Naive B cell (primary cell): ENCODE data around the gene TBC1D32. TPM values are rescaled to one million over a fixed set of nuclear protein-coding genes. Genes with fewer than 3 reads are reported as not detected.
A peak's percentile ranks its signal among the peaks of the same experiment; 100 is the strongest.
"Not testable (repeated sequence)": the region's sequence is repeated elsewhere in the genome, so short reads cannot be mapped to it uniquely, and the experiment has no call there.

Experiments used
- ATAC-seq, 2 donors: fragments of 150-1000 bp; cut with Tn5 transposase; 2 replicates each; pipeline ENCODE4 v1.10.0; 2021; ENCODE audit warnings: low read depth in 2 of 2, mild to moderate bottlenecking in 2 of 2, moderate library complexity in 2 of 2
- DNase-seq: peaks from one replicate; pipeline ENCODE4 v3.0.0; 2022
- H3K27ac Mint-ChIP-seq, 6 donors: one replicate each; pipeline ENCODE4 v1.8.0; 2020 to 2022; ENCODE audit warnings: mild to moderate bottlenecking in 6 of 6, mixed read lengths in 6 of 6, moderate library complexity in 5 of 6, inconsistent platforms in 2 of 6
- H3K27me3 Mint-ChIP-seq, 3 donors: one replicate each; pipeline ENCODE4 v1.8.0; 2021 to 2022; ENCODE audit warnings: mixed read lengths in 3 of 3, mild to moderate bottlenecking in 1 of 3
- H3K36me3 Mint-ChIP-seq, 2 donors: one replicate each; pipeline ENCODE4 v1.8.0; 2020 to 2022; ENCODE audit warnings: mixed read lengths in 2 of 2, inconsistent platforms in 1 of 2, mild to moderate bottlenecking in 1 of 2
- H3K4me1 Mint-ChIP-seq, 3 donors: one replicate each; pipeline ENCODE4 v1.8.0; 2020 to 2022; ENCODE audit warnings: mixed read lengths in 3 of 3, inconsistent platforms in 1 of 3, mild to moderate bottlenecking in 1 of 3, moderate library complexity in 1 of 3
- H3K4me3 Mint-ChIP-seq, 8 donors: one replicate each; pipeline ENCODE4 v1.8.0; 2020 to 2022; ENCODE audit warnings: mild to moderate bottlenecking in 8 of 8, mixed read lengths in 8 of 8, moderate library complexity in 8 of 8, inconsistent platforms in 2 of 8
- H3K9me3 Mint-ChIP-seq, 7 donors: one replicate each; pipeline ENCODE4 v1.8.0; 2020 to 2022; ENCODE audit warnings: mixed read lengths in 7 of 7, mild to moderate bottlenecking in 5 of 7, inconsistent platforms in 2 of 7, moderate library complexity in 1 of 7
- polyA plus RNA-seq, 6 donors: library from polyadenylated mRNA; unstranded; fragments of 300-500 nt; fragmentation: Illumina TruSeq; gene quantifications; one replicate each; pipeline ENCODE4 v1.2.3, GENCODE V29; 2021; ENCODE audit warnings: low read depth in 6 of 6

Gene TBC1D32
- polyA plus RNA-seq, 6 donors from 2014 or later, result 1.2 to 6.0 (median 3.7) TPM

DNA sequence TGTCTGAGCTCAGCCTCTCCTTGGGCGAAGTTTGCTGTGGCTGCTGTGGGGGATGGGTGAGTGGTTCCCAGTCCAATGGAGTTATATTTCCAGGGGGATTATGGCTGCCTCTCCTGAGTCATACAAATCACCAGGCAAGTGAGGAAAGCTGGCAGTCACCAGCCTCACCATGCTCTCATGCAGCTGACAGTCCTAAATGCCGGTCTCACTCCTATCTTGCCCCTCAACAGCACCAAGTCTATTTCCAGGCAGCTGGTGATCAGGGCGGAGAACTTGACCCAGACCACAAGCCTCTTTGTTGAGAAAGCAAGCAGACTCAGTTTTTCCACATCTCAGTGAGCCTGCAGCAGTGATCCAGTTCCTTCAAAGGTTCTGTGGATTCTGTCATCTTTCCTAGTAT, 98.9 kb downstream of the TBC1D32 start:
- Mint-ChIP-seq H3K4me1 (no peaks in the 10 kb centered on the region), H3K27ac (no peak overlapping the region), H3K36me3 (peaks cover 19 to 41% of the 10 kb centered on the region in 2 donors), H3K4me3 (no peak overlapping the region), H3K27me3 (no peaks in the 10 kb centered on the region), H3K9me3 (peaks cover 0 to 10% (median 0%) of the 10 kb centered on the region in 7 donors)
- DNase-seq (no peak), ATAC-seq (no peak)

- ATAC-seq (no peak), DNase-seq (no peak)
- no peaks in the 10 kb centered on the region for H3K27me3 Mint-ChIP-seq
- peak overlapping the region in 1 of 6 donors; percentile 3 for H3K27ac Mint-ChIP-seq
- no peaks in the 10 kb centered on the region for H3K4me1 Mint-ChIP-seq
- H3K4me3 Mint-ChIP-seq, result no peak overlapping the region
- H3K9me3 Mint-ChIP-seq, result peaks cover 0 to 2% (median 1%) of the 10 kb centered on the region in 7 donors
- H3K36me3 Mint-ChIP-seq, result peaks cover 22 to 26% of the 10 kb centered on the region in 2 donors
Measured at GRCh38 chr6:121223930-121224329, 110.3 kb downstream of the TBC1D32 start.

DNA sequence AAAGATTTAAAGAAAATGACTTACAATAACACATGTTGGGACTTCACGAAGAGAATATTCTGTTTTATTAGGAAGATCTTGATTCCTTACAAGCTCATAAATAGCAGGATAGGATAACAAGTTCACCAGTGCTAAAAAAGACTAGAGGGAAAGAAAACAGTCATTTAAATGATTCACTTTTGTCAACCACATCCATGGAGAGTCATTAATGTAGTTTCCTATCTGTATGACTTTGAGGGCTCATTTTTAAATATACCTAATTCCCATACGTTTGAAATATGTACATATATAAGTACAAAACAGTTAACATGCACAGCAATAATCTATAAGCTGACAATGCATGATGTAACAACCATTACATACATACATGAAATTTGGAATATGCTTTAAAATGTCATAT, 111.1 kb downstream of the TBC1D32 start:
- H3K36me3 Mint-ChIP-seq, result peaks cover 27 to 30% of the 10 kb centered on the region in 2 donors
- H3K9me3 Mint-ChIP-seq, result peaks cover 0 to 6% (median 2%) of the 10 kb centered on the region in 7 donors
- ATAC-seq (no peak), DNase-seq (no peak)
- H3K27me3 Mint-ChIP-seq, result no peaks in the 10 kb centered on the region
- H3K27ac Mint-ChIP-seq, result no peak overlapping the region
- H3K4me1 Mint-ChIP-seq, result no peaks in the 10 kb centered on the region
- no peak overlapping the region for H3K4me3 Mint-ChIP-seq

GRCh38 chr6:121222656-121223055, 111.6 kb downstream of the TBC1D32 start:
- Mint-ChIP-seq H3K4me3 (no peak overlapping the region), H3K36me3 (peaks cover 33 to 35% of the 10 kb centered on the region in 2 donors), H3K27me3 (no peaks in the 10 kb centered on the region), H3K4me1 (no peaks in the 10 kb centered on the region), H3K27ac (no peak overlapping the region), H3K9me3 (peaks cover 2 to 11% (median 5%) of the 10 kb centered on the region in 7 donors)
- no peak for DNase-seq
- no peak for ATAC-seq

- H3K36me3 Mint-ChIP-seq, result peaks cover 75 to 84% of the 10 kb centered on the region in 2 donors
- H3K4me1 Mint-ChIP-seq, result no peaks in the 10 kb centered on the region
- H3K27ac Mint-ChIP-seq, result no peak overlapping the region
- ATAC-seq (no peak), DNase-seq (no peak)
- H3K27me3 Mint-ChIP-seq, result no peaks in the 10 kb centered on the region
- H3K4me3 Mint-ChIP-seq, result no peak overlapping the region
- peaks cover 18 to 51% (median 35%) of the 10 kb centered on the region in 7 donors for H3K9me3 Mint-ChIP-seq
Measured at GRCh38 chr6:121216928-121217327, 117.4 kb downstream of the TBC1D32 start.

GRCh38 chr6:121213341-121213740, 120.9 kb downstream of the TBC1D32 start:
- H3K36me3 Mint-ChIP-seq, result peaks cover 66 to 68% of the 10 kb centered on the region in 2 donors
- peaks cover 17 to 49% (median 37%) of the 10 kb centered on the region in 7 donors for H3K9me3 Mint-ChIP-seq
- not testable (repeated sequence) for ATAC-seq

GRCh38 chr6:121210943-121211342, 123.3 kb downstream of the TBC1D32 start:
- Mint-ChIP-seq H3K4me3 (no peak overlapping the region), H3K36me3 (peaks cover 49 to 51% of the 10 kb centered on the region in 2 donors), H3K27me3 (no peaks in the 10 kb centered on the region), H3K27ac (no peak overlapping the region), H3K9me3 (peaks cover 12 to 34% (median 25%) of the 10 kb centered on the region in 7 donors), H3K4me1 (no peaks in the 10 kb centered on the region)
- ATAC-seq (no peak), DNase-seq (no peak)

More at GRCh38 chr6:121213341-121213740, 120.9 kb downstream of the TBC1D32 start:
- not testable (repeated sequence) for H3K4me3 Mint-ChIP-seq, H3K4me1 Mint-ChIP-seq, H3K27ac Mint-ChIP-seq, H3K27me3 Mint-ChIP-seq, DNase-seq

DNA sequence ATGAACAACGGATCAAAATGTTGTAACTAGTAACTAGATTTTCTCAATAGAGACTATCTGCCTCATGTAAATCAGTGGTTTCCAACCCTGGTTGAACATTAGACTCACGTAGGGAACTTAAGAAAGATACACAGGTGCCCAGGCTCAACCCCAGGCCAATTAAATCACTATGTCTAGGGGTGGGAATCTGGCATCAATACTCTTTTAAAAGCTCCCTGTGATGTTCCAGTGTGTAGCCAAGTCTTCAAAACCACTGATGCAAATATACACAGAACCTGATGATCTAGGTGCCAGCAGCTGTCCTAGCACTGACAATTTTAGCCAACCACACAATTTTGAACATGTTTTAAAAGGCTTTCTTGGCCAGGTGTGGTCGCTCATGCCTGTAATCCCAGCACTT, 128.7 kb downstream of the TBC1D32 start:
- DNase-seq (no peak), ATAC-seq (no peak)
- Mint-ChIP-seq H3K36me3 (peaks cover 20 to 24% of the 10 kb centered on the region in 2 donors), H3K9me3 (peaks cover 0 to 10% (median 4%) of the 10 kb centered on the region in 7 donors), H3K27me3 (no peaks in the 10 kb centered on the region), H3K4me1 (no peaks in the 10 kb centered on the region), H3K27ac (no peak overlapping the region), H3K4me3 (no peak overlapping the region)

DNA sequence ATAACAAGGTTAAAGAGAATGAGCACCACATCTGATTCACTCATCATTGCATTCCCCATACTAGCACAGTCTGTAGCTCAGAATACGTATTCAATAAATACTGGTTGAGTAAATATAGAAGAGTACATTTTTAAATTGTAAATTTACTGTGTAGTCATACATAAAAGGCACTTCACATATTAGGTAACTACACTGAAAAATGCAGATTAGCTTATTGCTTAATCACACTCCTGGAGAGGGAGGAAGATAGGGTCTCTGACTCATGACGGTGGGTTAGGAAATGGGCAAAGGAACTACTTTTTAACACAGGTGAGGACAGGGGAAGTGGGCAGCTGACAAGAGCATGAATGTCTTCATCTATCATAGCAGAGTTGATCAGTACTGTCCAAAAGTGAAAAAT, 133.2 kb downstream of the TBC1D32 start:
- Mint-ChIP-seq H3K9me3 (no peaks in the 10 kb centered on the region), H3K4me1 (no peaks in the 10 kb centered on the region), H3K27me3 (no peaks in the 10 kb centered on the region), H3K4me3 (no peak overlapping the region), H3K36me3 (peaks cover 6 to 12% of the 10 kb centered on the region in 2 donors), H3K27ac (no peak overlapping the region)
- no peak for ATAC-seq
- no peak for DNase-seq

DNA sequence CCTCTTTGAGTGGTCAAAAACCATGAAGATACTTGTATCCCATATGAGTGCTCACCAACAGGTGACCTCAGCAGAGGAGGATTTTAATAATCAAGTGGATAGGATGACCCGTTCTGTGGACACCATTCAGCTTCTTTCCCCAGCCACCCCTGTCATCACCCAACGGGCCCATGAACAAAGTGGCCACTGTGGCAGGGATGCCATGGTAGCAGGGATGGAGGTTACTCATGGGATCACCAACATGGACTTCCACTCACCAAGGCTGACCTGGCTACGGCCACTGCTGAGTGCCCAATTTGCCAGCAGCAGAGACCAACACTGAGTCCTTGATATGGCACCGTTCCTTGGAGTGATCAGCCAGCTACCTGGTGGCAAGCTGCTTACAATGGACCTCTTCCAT, 138.2 kb downstream of the TBC1D32 start:
- H3K27me3 Mint-ChIP-seq, H3K9me3 Mint-ChIP-seq, ATAC-seq, H3K4me1 Mint-ChIP-seq, H3K36me3 Mint-ChIP-seq, H3K4me3 Mint-ChIP-seq, H3K27ac Mint-ChIP-seq, DNase-seq: not testable (repeated sequence)

DNA sequence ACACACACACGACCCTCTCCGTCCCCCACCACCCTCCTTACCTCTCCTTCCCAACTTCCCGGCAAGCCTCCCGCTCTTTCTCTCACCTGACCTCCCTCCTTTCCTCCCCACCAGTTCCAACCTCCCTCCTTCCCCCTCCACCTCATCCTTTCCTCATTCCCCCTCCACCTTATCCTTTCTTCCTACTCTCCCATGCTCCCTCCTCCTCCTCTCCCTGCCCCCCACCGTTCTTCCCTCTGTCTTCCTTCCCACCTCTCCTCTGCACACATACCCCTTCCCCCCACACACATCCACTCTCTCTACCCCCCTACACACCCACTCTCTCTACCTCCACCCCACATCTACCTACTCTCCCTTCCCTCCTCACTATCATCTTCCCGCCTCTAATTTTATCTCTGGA, 144.2 kb downstream of the TBC1D32 start:
- Mint-ChIP-seq H3K36me3 (no peaks in the 10 kb centered on the region), H3K4me3 (no peak overlapping the region), H3K9me3 (no peaks in the 10 kb centered on the region), H3K27me3 (no peaks in the 10 kb centered on the region), H3K27ac (no peak overlapping the region), H3K4me1 (no peaks in the 10 kb centered on the region)
- ATAC-seq, result no peak
- no peak for DNase-seq

- Mint-ChIP-seq H3K27me3 (no peaks in the 10 kb centered on the region), H3K9me3 (no peaks in the 10 kb centered on the region), H3K4me1 (no peaks in the 10 kb centered on the region), H3K27ac (no peak overlapping the region), H3K36me3 (no peaks in the 10 kb centered on the region), H3K4me3 (no peak overlapping the region)
- ATAC-seq, result no peak
- DNase-seq, result no peak
Measured at GRCh38 chr6:121188356-121188755, 145.9 kb downstream of the TBC1D32 start.

- Mint-ChIP-seq H3K27ac (no peak overlapping the region), H3K36me3 (no peaks in the 10 kb centered on the region), H3K4me1 (no peaks in the 10 kb centered on the region), H3K27me3 (no peaks in the 10 kb centered on the region), H3K9me3 (no peaks in the 10 kb centered on the region), H3K4me3 (no peak overlapping the region)
- ATAC-seq (no peak), DNase-seq (no peak)
Measured at GRCh38 chr6:121187833-121188200, 146.5 kb downstream of the TBC1D32 start.

- ATAC-seq (no peak), DNase-seq (no peak)
- no peaks in the 10 kb centered on the region for H3K9me3 Mint-ChIP-seq
- H3K36me3 Mint-ChIP-seq, result no peaks in the 10 kb centered on the region
- no peak overlapping the region for H3K27ac Mint-ChIP-seq
- no peaks in the 10 kb centered on the region for H3K27me3 Mint-ChIP-seq
- H3K4me3 Mint-ChIP-seq, result no peak overlapping the region
- no peaks in the 10 kb centered on the region for H3K4me1 Mint-ChIP-seq
Measured at GRCh38 chr6:121187200-121187832, 147.0 kb downstream of the TBC1D32 start.
